Midbrain (tissue), 1 donor: ENCODE data around the gene KMT2B.
"Not testable (repeated sequence)": the region's sequence is repeated elsewhere in the genome, so short reads cannot be mapped to it uniquely, and the experiment has no call there.

ENCODE experiments used
- DNase-seq: peaks from one replicate; lab custom pipeline; 2025; lab: John Stamatoyannopoulos, UW

The KMT2B gene

DNA sequence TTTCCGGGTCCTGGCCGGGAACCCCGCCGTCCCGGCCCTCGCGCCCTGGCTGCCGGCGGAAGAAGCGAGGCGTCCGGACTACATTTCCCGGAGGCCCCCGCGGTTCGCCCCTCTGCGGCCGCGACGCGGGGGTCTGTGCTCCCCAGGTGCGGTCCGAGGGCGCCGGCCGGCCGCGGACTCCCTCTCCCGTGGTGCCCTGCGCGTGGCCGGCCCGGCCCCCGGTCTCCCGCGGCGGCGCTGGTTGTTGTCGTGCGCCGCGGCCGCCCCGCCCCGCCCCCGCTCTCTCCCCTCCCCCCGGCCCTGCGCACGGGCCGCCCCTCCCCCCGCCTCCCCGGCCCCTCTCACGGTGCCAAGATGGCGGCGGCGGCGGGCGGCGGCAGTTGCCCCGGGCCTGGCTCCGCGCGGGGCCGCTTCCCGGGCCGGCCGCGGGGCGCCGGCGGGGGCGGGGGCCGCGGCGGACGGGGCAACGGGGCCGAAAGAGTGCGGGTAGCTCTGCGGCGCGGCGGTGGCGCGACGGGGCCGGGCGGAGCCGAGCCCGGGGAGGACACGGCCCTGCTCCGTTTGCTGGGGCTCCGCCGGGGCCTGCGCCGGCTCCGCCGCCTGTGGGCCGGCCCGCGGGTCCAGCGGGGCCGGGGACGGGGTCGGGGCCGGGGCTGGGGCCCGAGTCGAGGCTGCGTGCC is at the start of gene KMT2B:
TSS of gene KMT2B (plus strand) at position 339 of the 680 bp plus-strand sequence. CDS start at position 355, 16 bp downstream.
- DNase-seq = no peak

DNA sequence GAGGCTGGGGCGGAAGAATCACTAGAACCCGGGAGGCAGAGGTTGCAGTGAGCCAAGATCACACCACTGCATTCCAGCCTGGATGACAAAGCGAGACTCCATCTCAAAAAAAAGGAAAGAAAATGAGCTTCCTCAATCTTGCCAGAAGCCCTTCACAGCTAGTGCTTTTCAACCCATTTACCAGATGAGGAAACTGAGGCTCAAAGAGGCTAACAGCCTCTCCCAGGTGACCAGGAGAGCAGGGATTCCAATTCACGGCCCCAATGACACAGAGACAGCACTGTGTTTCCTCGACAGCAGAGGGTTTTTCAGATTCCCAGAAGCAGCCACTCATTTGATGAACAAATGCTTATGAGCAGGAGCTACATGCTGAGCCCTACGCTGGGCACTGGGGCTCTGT is 48.2 kb upstream of the KMT2B start:
- no peak for DNase-seq

GRCh38 chr19:35669974-35670373 is 47.8 kb upstream of the KMT2B start:
- no peak for DNase-seq

- DNase-seq = no peak
Observed at GRCh38 chr19:35670686-35671085, 47.1 kb upstream of the KMT2B start.

DNA sequence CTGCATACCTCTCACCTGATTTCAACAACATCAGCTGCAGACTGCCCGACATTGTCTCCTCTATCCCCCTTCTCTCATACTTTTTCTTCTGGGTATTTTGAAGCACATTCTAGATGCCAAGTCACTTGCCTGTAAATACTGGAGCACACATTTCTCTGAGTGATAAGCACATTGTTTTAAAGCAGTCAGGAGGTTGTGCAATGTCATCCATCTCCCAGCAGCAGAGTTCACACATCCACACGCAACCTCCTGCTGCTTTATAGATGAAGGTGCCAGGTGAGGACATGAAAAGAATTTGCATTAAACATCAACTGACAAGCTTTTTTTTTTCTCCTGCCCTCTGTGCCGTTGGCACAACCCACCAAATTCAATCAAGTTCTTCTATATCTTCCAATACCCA is 46.0 kb upstream of the KMT2B start:
- DNase-seq = no peak

DNA sequence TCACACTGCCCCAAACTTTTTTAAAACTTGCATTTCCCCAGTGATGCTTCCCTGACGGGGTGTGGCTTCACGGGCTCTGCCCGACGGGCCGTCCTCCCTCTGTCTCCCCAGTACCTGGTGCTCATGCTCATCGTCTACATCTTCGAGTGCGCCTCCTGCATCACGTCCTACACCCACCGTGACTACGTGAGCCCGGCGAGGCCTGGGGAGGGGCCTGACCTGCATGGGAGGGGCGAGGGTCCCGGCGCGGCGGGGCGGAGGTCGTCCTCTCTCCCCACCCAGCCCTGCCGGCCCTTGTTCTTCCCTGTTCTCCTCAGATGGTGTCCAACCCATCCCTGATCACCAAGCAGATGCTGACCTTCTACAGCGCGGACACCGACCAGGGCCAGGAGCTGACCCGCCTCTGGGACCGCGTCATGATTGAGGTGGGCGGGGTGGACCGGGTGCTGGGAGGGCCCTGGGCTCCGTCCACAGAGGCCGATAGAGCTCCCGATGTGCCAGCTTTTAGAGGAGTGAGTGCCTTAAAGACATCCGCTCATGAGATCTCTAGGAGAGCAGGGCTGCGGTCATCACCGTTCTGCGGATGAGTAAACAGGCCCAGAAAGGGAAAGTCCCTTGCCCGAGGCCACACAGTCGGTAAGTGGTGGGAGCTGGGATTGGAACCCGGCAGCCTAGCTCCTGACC is 44.5 kb upstream of the KMT2B start:
- no peak for DNase-seq

DNA sequence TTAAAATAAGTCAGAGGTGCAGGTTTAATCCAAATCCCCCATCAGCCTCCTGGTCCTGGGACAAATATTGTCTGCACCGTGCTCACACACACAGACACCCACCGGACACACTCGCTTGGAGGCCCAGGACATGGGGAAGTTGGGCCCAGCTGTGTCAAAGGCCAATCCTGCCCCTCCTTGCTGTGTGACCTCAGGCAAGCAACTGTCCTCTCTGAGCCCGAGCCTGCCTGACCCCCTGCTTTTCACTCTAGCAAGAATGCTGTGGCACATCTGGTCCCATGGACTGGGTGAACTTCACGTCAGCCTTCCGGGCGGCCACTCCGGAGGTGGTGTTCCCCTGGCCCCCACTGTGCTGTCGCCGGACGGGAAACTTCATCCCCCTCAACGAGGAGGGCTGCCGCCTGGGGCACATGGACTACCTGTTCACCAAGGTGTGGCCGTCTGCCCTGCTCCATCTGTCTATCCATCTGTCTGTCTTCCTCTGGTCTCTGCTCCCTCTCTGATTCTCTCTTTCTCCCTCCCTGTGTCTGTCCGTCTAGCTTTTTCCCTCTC is 42.1 kb upstream of the KMT2B start:
- DNase-seq = no peak

DNA sequence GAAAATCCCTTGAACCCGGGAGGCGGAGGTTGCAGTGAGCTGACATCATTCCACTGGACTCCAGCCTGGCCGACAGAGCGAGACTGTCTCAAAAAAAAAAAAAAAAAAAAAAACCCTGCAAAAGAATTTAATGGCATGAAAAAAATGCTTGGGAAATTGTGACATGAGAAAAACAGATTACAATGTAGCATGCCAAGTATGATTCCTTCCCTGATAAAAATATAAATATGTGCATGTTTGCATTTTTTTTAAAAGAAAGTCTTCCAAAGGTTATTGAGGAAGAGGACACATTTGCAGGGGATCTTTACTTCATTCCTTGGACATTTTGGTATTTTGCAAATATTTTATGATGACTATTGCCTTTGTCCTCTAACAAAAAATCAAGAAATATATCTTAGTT is 28.0 kb upstream of the KMT2B start:
- no peak for DNase-seq

GRCh38 chr19:35691106-35691505 is 26.7 kb upstream of the KMT2B start:
- DNase-seq = not testable (repeated sequence)

GRCh38 chr19:35692010-35692409 is 25.8 kb upstream of the KMT2B start:
- no peak for DNase-seq

DNA sequence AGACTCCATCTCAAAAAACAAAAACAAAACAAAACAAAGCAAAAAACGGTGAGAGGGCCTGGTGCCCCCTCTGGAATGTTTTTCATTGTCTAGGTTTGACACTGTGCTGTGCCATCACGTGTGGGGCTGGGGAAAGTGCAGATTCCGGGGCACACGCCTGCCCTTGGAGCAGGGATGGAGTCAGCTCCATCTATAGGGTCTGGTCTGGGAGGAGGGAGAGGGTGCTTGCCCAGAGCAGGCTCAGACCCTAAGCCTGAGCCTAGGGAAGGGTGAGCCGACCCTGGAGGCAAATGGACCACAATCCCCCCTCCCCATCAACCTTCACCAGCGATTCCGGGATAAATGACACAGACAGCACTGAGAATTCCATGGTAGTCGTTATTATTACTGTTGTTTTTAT is 24.4 kb upstream of the KMT2B start:
- DNase-seq = no peak

DNA sequence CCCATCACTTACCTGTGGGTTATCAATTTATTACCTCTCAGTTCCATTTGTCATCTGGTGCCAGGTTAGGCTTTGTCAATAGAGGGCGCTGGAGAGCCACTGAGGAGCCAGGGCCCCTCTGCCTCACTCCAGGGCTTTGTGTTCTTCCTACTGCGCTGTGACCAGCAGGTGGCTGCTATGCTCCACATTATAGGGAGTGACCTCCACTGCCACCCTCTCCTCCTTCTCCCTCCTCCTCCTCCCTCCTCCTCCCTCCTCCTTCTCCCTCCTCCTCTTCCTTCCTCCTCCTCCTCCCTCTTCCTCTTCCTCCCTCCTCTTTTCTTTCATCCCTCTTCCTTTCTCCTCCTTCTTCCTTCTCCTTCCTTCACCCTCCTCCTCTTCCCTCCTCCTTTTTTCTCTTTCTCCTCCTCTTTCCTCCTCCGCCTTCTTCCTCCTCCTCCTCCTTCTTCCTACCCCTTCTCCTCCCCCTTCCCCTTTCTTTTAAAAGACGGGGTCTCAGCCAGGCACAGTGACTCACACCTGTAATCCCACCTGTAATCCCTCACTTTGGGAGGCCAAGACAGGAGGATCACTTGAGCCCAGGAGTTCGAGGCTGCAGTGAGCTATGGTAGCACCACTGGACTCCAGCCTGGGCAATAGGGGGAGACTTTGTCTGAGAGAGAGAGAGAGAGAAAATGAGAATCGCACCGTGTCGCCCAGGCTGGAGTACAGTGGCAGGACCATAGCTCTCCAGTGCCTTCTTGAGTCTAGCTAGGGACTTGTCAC is 23.8 kb upstream of the KMT2B start:
- DNase-seq = peak; percentile 91

DNA sequence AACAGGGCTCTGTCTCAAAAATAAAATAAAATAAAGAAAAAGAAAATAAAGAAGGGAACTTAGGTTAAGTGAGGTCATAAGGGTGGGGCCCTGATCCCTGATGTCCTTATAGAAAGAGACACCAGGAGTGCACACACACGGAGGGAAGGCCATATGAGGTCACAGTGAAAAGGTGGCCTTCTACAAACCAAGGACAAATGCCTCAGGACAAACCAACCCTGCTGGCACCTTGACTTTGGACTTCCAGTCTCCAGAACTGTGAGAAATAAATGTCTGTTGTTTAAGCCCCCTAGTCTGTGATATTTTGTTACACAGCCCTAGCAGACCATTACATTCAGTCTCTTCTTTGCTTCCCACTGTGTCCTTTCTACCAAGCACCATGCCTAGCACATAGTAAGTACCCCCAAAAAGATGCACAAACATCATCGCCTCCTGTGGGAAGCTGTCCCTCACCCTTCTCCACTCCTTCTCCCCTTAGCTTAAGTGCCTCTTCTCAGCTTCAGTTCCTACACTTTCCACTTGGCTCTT is 21.8 kb upstream of the KMT2B start:
- DNase-seq = no peak

DNA sequence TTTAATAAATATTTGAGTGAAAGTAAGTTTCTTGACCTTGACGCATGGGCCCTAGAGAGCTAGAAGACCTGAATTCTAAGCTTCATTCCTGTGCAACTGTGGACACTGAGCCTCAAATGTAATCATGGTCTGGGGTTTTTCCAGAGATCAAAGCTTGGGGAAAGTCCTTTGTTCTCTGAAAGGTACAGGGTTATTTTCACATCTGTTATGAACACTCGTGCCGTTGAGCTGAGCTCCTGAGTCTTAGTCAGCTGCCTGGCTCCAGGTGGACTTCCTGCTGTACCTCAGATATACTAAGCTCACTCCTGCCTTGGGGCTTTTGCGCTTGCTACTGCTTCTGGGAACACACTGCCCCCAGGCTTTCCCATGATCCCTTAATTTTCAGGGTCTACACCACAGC is 21.0 kb upstream of the KMT2B start:
- DNase-seq = no peak

DNA sequence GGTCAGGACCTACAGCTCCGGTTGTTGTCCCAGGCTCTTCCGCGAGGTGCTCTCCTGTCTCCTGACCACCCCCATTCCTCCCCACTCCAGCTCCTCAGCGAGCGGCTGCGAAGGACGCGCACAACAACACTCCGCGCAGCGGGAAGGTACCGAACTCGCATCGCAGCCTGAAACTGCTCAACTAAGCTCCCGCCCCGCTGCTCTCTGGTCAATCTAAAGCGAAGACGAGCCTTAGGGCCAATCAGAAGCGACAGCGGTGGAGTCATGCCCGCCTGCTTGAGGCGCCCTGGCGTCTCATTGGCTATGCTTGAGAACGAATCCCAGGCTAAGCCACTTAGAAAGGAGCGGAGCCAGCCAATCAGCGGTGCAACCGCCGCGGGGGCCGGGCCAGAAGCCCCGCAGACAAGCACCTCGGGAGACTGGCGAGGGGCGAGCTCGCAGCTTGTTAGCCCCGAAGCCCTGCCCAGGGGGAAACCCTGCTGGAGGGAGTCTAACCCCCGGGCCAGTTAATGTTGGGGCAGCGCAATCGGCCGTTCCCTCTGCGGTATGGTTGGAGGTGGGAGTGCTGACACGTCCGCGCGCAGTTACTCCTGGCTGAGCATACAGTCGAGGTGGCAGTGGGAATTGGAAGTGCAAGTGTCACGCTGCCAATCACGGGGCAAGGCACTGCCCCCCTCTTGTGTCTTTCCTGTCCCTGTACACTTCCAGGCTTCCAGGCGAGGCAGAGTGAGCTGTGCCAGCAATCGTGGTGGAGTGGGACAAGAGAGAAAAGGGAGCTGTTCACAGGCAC is 15.4 kb upstream of the KMT2B start:
- peak; percentile 99 for DNase-seq

- DNase-seq = no peak
Observed at GRCh38 chr19:35703343-35703742, 14.5 kb upstream of the KMT2B start.

GRCh38 chr19:35704218-35704617 is 13.6 kb upstream of the KMT2B start, which contains the start of gene ZBTB32:
Gene ZBTB32, plus strand, starts transcription at chr19:35704558. Its CDS starts 10,069 bp downstream, at chr19:35714627.
- no peak for DNase-seq

GRCh38 chr19:35708391-35708790 is 9.4 kb upstream of the KMT2B start:
- no peak for DNase-seq

- DNase-seq = no peak
Observed at GRCh38 chr19:35710784-35711723, 6.7 kb upstream of the KMT2B start.
